GM23338 (cell line): ENCODE data around the gene PRMT5. TPM values are rescaled to one million over a fixed set of nuclear protein-coding genes. Genes with fewer than 3 reads are reported as not detected.

Experiments
- ATAC-seq: fragments of 200-7000 bp; cut with Tn5 transposase; 3 replicates; pipeline ENCODE4 v1.9.1; 2020
- DNase-seq: peaks from one replicate; pipeline ENCODE4 v3.0.0-alpha.2; 2015; ENCODE audit warnings: low spot score
- H2AFZ ChIP-seq: fragments of 200-600 bp; sonication (generic); 2 replicates; pipeline ENCODE4 v1.8.0; 2016; ENCODE audit warnings: antibody characterized with exemption, mild to moderate bottlenecking, moderate library complexity
- H3F3A ChIP-seq: fragments of 200-600 bp; sonication (generic); replicated peaks from 2 replicates; pipeline ENCODE4 v1.8.0; 2017; ENCODE audit warnings: antibody characterized with exemption, mixed run types, low read depth
- H3K27ac ChIP-seq: fragments of 200-600 bp; sonication (generic); 2 replicates; pipeline ENCODE4 v1.6.1; 2016; ENCODE audit warnings: low read depth
- H3K27me3 ChIP-seq: fragments of 200-600 bp; sonication (generic); 2 replicates; pipeline ENCODE4 v1.8.0; 2016; ENCODE audit warnings: mild to moderate bottlenecking, mixed run types, moderate library complexity; ENCODE audit not compliant: insufficient read depth
- H3K36me3 ChIP-seq: fragments of 200-600 bp; sonication (generic); 2 replicates; pipeline ENCODE4 v1.8.0; 2016; ENCODE audit warnings: mild to moderate bottlenecking; ENCODE audit not compliant: insufficient read depth
- H3K4me1 ChIP-seq: fragments of 200-600 bp; sonication (generic); 2 replicates; pipeline ENCODE4 v1.8.0; 2016; ENCODE audit warnings: mild to moderate bottlenecking, moderate library complexity; ENCODE audit not compliant: insufficient read depth
- H3K4me2 ChIP-seq: fragments of 200-600 bp; sonication (generic); 2 replicates; pipeline ENCODE4 v1.7.1; 2017; ENCODE audit warnings: mixed run types
- H3K4me3 ChIP-seq: fragments of 200-600 bp; sonication (generic); 2 replicates; pipeline ENCODE4 v1.6.1; 2016; ENCODE audit warnings: mixed run types
- H3K79me2 ChIP-seq: fragments of 200-600 bp; sonication (generic); replicated peaks from 2 replicates; pipeline ENCODE4 v1.8.0; 2017; ENCODE audit warnings: mild to moderate bottlenecking; ENCODE audit not compliant: insufficient read depth
- H3K9me2 ChIP-seq: fragments of 200-600 bp; sonication (generic); 2 replicates; pipeline ENCODE4 v1.8.0; 2017; ENCODE audit not compliant: insufficient read depth
- H4K20me1 ChIP-seq: fragments of 200-600 bp; sonication (generic); replicated peaks from 2 replicates; pipeline ENCODE4 v1.8.0; 2017; ENCODE audit warnings: mild to moderate bottlenecking; ENCODE audit not compliant: insufficient read depth
- H3K27ac Mint-ChIP-seq: 2 replicates; pipeline ENCODE4 v1.8.0; 2020; ENCODE audit warnings: inconsistent platforms, mild to moderate bottlenecking, moderate library complexity, mixed read lengths
- H3K27me3 Mint-ChIP-seq: 3 replicates; pipeline ENCODE4 v1.8.0; 2022; ENCODE audit warnings: low read depth, mild to moderate bottlenecking, moderate library complexity, mixed read lengths, inconsistent platforms; ENCODE audit not compliant: insufficient read depth, poor library complexity
- H3K36me3 Mint-ChIP-seq: 3 replicates; pipeline ENCODE4 v1.8.0; 2021; ENCODE audit warnings: low read depth, mild to moderate bottlenecking, inconsistent platforms, moderate library complexity, mixed read lengths
- H3K4me1 Mint-ChIP-seq: 3 replicates; pipeline ENCODE4 v1.8.0; 2020; ENCODE audit warnings: mild to moderate bottlenecking, inconsistent platforms, mixed read lengths
- H3K4me3 Mint-ChIP-seq: 3 replicates; pipeline ENCODE4 v1.8.0; 2021; ENCODE audit warnings: moderate library complexity, mild to moderate bottlenecking, inconsistent platforms, mixed read lengths
- H3K9me3 Mint-ChIP-seq: 3 replicates; pipeline ENCODE4 v1.8.0; 2020; ENCODE audit warnings: moderate library complexity, mild to moderate bottlenecking, inconsistent platforms, mixed read lengths
- CREB1 ChIP-seq: fragments of 250-450 bp; sonication (Bioruptor Pico); IDR thresholded peaks from 2 replicates; pipeline ENCODE4 v1.5.0; 2020; ENCODE audit warnings: low read depth, mild to moderate bottlenecking, moderate library complexity
- polyA plus RNA-seq: library from polyadenylated mRNA; unstranded; fragments of >200 nt; fragmentation: Nextera tagmentation; extraction: Ambion mirVana; gene quantifications from 2 replicates; pipeline ENCODE4 v1.2.1, GENCODE V29; 2016
- total RNA-seq: library from RNA; depleted of rRNA; stranded (reverse); fragments of >200 nt; shearing (Covaris generic); gene quantifications from 2 replicates; pipeline ENCODE4 v1.2.3, GENCODE V29; 2014
- TF ChIP-seq, protein P1 (sequence below): fragments of 250-450 bp; sonication (Bioruptor Pico); IDR thresholded peaks from 2 replicates; pipeline ENCODE4 v1.5.0; 2020; ENCODE audit warnings: mild to moderate bottlenecking, moderate library complexity

Gene PRMT5
- total and polyA plus RNA-seq, 2 experiments from 2014 or later, result 68.8 to 124 TPM

DNA sequence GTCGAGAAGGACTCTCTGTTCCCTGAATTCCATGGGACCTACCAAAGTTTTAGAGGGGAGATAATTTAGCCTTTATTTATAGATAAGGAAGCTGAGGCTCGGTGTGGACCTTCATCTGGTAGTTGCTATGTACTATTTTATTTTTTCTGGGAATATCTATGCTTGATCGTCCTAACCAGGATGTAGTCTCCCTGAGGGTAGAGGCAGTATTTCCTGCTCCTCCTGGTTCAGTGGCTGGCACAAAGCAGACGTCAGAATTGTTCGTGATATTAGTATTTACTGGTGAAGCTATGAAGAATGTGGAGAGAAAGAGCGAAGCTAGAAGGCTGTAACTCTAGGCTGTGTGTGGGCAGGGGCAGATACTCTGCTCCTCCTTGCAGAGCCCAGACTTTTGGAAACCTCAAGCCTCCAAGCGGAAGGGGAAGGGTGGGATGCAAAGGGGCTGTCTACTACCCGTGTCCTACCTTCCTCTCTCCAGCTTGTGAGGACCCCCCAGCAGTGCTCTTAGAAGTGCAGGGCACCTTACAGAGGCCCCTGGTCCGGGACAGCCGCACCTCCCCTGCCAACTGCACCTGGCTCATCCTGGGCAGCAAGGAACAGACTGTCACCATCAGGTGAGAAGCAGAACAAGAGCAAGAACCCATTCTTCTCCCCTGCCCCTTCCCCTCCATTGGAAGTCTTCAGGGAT, 56.2 kb downstream of the PRMT5 start:
- no peak for ATAC-seq

More for the DNA sequence above, 56.2 kb downstream of the PRMT5 start:
- Mint-ChIP-seq H3K36me3 (peaks cover 21% of the 10 kb centered on the region), H3K4me3 (peak overlapping the region; percentile 89), H3K27me3 (peaks cover 20% of the 10 kb centered on the region), H3K4me1 (peaks cover 13% of the 10 kb centered on the region), H3K9me3 (no peaks in the 10 kb centered on the region), H3K27ac (peak overlapping the region; percentile 83)
- TF ChIP-seq, protein P1, sequence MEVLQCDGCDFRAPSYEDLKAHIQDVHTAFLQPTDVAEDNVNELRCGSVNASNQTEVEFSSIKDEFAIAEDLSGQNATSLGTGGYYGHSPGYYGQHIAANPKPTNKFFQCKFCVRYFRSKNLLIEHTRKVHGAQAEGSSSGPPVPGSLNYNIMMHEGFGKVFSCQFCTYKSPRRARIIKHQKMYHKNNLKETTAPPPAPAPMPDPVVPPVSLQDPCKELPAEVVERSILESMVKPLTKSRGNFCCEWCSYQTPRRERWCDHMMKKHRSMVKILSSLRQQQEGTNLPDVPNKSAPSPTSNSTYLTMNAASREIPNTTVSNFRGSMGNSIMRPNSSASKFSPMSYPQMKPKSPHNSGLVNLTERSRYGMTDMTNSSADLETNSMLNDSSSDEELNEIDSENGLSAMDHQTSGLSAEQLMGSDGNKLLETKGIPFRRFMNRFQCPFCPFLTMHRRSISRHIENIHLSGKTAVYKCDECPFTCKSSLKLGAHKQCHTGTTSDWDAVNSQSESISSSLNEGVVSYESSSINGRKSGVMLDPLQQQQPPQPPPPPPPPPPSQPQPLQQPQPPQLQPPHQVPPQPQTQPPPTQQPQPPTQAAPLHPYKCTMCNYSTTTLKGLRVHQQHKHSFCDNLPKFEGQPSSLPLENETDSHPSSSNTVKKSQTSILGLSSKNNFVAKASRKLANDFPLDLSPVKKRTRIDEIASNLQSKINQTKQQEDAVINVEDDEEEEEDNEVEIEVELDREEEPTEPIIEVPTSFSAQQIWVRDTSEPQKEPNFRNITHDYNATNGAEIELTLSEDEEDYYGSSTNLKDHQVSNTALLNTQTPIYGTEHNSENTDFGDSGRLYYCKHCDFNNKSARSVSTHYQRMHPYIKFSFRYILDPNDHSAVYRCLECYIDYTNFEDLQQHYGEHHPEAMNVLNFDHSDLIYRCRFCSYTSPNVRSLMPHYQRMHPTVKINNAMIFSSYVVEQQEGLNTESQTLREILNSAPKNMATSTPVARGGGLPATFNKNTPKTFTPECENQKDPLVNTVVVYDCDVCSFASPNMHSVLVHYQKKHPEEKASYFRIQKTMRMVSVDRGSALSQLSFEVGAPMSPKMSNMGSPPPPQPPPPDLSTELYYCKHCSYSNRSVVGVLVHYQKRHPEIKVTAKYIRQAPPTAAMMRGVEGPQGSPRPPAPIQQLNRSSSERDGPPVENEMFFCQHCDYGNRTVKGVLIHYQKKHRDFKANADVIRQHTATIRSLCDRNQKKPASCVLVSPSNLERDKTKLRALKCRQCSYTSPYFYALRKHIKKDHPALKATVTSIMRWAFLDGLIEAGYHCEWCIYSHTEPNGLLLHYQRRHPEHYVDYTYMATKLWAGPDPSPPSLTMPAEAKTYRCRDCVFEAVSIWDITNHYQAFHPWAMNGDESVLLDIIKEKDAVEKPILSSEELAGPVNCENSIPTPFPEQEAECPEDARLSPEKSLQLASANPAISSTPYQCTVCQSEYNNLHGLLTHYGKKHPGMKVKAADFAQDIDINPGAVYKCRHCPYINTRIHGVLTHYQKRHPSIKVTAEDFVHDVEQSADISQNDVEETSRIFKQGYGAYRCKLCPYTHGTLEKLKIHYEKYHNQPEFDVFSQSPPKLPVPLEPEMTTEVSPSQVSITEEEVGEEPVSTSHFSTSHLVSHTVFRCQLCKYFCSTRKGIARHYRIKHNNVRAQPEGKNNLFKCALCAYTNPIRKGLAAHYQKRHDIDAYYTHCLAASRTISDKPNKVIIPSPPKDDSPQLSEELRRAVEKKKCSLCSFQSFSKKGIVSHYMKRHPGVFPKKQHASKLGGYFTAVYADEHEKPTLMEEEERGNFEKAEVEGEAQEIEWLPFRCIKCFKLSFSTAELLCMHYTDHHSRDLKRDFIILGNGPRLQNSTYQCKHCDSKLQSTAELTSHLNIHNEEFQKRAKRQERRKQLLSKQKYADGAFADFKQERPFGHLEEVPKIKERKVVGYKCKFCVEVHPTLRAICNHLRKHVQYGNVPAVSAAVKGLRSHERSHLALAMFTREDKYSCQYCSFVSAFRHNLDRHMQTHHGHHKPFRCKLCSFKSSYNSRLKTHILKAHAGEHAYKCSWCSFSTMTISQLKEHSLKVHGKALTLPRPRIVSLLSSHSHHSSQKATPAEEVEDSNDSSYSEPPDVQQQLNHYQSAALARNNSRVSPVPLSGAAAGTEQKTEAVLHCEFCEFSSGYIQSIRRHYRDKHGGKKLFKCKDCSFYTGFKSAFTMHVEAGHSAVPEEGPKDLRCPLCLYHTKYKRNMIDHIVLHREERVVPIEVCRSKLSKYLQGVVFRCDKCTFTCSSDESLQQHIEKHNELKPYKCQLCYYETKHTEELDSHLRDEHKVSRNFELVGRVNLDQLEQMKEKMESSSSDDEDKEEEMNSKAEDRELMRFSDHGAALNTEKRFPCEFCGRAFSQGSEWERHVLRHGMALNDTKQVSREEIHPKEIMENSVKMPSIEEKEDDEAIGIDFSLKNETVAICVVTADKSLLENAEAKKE (CRISPR knock-in tag), result no peak
- no peak for TF ChIP-seq CREB1 (CRISPR knock-in tag)
- H3K4me3 ChIP-seq, result peak overlapping the region; percentile 96
- H3K4me1 ChIP-seq, result peaks cover 19% of the 10 kb centered on the region
- H3K4me2 ChIP-seq, result peak overlapping the region; percentile 73
- H3K36me3 ChIP-seq, result no peaks in the 10 kb centered on the region
- no peaks in the 10 kb centered on the region for H3K27me3 ChIP-seq
- H3K27ac ChIP-seq, result no peak overlapping the region
- no peaks in the 10 kb centered on the region for H3K79me2 ChIP-seq
- H2AFZ ChIP-seq, result no peak overlapping the region
- DNase-seq, result no peak
- no peaks in the 10 kb centered on the region for H4K20me1 ChIP-seq
- H3F3A ChIP-seq, result peaks cover 7% of the 10 kb centered on the region; the same call in 1 of the 2 replicates
- no peaks in the 10 kb centered on the region for H3K9me2 ChIP-seq
